KG1 (cell line): Measurements from ENCODE around the gene RAB28.
"Not testable (repeated sequence)": the region's sequence is repeated elsewhere in the genome, so short reads cannot be mapped to it uniquely, and the experiment has no call there.

Experiments used
- DNase-seq: peaks from one replicate; lab custom pipeline; 2025; lab: John Stamatoyannopoulos, UW

RAB28 gene

DNA sequence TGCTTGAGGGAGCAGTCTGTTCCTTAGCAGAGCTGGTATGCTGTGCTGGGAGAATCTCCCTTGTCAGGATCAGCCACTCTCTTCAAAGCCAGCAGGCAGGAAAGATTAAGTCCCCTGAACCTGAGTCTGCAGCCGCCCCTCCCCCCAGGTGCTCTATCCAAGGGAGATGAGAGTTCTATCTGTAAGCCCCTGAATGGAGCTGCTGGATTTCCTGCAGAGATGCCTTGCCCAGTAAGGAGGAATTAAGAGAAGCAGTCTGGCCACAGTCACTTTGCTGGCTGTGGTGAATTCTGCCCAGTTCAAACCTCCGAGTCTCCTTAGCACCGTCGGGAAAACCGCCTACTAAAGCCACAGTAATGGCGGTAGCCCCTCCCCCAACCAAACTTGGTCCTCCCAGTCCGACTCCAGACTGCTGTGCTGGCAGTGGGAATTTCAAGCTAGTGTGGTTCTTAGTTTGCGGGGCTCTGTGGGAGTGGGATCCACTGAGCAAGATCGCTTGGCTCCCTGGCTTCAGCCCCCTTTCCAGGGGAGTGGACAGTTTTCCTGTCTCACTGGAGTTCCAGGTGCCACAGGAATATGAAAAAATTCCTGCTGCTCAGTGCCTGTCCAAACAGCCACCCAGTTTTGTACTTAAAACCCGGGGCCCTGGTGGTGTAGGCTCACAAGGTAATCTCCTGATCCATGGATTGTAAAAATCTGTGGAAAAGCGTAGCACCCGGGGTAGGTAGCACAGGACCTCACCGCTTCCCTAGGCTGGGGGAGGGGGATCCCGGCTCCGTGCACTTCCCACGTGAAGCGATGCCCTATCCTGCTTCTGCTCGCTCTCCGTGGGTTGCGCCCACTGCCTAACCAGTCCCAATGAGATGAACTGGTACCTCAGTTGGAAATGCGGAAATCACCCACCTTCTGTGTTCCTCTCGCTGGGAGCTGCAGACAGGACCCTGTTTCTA lies 38.0 kb downstream of the RAB28 start:
- DNase-seq: no peak

- no peak for DNase-seq
These were observed 42.6 kb downstream of the RAB28 start for GRCh38 chr4:13441506-13441905.

GRCh38 chr4:13436962-13437361 lies 47.2 kb downstream of the RAB28 start:
- DNase-seq: no peak

DNA sequence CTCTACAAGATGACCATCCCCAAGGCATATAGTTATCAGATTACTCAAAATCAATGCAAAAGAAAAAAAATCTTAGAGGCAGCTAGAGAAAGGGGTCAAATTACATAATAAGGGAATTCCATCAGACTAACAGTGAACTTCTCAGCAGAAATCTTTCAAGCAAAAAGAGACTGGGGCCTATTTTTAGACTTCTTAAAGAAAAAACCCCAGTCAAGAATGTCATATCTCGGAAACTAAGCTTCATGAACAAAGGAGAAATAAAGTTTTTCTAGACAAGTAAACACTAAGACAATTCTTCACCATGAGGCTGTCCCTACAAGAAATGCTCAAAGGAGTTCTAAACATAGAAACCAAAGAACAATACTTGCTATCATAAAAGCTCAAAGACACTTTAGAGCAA lies 51.7 kb downstream of the RAB28 start:
- DNase-seq: no peak

DNA sequence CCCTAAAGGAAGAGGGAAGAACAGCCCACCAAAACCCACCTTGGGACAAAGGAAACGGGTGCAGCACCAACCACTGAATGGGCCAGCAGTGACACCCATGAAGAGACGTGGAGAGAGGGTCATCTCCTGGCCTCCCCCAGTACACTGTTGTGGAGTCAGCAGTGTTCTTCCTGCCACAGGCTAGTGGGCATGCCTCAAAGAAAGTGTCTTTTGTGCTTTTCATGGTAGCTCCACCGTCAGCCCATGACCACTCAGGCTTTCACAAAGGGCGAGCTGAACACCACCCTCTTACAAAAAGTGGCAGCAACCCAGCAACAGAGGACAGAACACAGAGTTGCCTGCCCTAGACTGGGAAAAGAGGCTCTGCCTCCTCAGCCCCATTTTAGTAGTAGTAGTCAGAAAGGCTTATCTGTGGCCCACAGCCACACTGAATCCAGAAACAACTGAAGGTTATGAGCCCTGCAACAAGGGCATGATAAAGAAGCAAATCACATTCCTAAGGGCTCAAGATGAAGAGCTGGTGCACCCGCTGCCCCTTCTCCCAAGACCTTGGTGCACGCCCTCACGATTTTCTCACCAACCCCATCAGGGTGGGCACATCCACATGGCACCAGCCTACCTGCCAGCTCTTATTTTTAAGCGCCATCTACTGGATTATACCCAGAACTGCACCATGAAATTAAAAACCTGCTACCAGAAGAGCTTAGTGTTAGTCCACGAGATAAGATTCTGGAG lies 53.1 kb downstream of the RAB28 start:
- DNase-seq: no peak

DNA sequence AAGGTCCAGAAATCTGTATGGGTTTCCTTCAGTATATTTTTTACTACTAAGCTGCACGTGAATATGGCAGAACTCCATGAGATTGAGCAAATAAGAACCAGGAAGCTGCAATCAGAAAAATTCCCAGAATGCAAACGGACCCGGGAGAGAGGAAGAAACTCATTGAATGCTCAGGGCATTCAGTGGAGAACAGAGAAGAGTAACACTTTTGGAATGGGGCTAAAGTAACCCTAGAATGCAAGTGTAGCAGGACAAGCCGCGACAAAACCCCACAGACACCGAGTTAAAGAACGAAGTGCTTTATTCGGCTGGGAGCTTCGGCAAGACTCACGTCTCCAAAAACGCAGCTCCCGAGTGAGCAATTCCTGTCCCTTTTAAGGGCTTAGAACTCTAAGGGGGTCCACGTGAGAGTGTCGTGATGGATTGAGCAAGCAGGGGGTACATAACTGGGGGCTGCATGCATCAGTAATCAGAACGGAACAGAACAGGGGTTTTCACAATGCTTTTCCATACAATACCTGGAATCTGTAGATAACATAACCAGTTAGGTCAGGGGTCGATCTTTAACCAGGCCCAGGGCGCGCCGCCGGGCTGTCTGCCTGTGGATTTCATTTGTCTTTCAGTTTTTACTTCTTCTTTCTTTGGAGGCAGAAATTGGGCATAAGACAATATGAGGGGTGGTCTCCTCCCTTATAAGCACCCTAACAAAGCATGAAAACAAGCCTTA lies 56.4 kb downstream of the RAB28 start:
- no peak for DNase-seq

DNA sequence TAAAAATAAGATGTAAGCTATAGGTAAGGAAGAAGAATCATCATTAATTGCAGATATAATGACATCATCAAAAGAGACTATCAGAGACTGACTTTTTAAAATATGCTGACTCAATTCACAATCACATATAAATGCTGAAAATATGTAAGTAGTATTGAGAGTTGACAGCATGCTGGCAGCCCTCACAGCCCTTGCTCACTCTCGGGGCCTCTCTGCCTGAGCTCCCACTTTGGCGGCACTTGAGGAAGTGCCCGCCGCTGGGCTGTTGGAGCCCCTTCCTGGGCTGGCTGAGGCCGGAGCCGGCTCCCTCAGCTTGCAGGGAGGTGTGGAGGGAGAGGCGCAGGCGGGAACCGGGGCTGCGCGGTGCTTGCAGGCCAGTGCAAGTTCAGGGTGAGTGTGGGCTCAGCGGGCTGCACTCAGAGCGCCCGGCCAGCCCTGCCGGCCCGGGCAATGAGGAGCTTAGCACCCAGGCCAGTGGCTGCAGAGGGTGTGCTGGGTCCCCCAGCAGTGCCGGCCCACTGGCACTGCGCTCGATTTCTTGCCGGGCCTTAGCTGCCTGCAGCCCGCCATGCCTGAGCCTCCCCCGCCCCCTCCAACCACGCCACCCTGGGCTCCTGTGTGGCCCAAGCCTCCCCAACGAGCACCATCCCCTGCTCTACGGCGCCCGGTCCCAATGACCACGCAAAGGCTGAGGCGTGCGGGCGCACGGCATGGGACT lies 68.9 kb downstream of the RAB28 start:
- no peak for DNase-seq

DNA sequence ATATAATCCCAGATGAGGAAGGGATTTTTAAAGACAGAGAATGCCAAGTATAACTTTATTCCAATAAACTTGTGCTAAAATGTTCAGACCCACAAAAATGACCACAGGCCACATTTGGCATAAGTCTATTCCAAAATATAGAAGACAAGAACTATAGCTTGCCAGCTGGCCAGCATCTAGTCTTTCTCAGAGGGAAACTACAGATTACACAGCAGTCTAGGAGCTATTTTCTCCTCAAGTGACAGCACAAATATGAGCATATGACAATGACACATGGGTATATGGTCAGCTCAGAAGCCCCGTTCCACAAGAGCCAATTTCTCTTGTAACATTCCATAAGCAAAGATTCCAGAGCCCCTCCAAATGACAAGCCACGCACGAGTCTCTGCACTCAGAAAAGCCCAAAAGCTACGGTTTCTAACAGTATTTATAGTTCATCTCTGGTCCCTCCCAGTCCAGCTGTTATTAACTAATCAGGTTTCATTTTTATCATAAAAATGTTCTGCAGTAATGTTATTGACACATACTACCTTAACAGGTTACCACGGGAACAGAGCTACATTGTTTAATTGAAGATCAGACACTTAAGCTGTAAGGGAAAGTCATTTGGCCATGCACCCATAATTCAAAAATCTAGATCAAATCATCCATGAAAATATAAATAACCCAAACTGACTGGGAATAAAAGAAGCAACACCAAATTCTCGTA lies 70.3 kb downstream of the RAB28 start:
- no peak for DNase-seq

DNA sequence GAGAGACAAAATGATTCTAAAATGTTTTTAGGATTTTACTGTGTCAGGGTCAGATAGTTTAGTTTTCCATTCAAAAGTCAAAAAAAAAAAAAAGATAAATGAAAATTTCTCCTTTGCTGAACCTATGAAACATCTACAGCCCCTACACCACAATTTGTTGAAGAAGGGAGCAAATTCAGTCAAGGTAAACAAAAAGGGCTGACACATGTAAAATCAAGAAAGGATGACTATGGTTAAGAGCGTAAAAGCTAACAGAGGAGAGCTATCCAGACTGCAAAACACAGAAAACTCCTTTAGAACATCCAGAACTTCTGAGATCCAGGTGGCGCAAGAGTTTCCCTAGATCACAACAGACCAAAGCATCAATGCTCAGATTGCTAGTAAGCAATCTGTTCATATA lies 72.2 kb downstream of the RAB28 start:
- DNase-seq: no peak

- no peak for DNase-seq
These were observed 74.8 kb downstream of the RAB28 start for GRCh38 chr4:13409324-13409723.

- DNase-seq: not testable (repeated sequence)
These were observed 78.0 kb downstream of the RAB28 start for GRCh38 chr4:13406156-13406555.

DNA sequence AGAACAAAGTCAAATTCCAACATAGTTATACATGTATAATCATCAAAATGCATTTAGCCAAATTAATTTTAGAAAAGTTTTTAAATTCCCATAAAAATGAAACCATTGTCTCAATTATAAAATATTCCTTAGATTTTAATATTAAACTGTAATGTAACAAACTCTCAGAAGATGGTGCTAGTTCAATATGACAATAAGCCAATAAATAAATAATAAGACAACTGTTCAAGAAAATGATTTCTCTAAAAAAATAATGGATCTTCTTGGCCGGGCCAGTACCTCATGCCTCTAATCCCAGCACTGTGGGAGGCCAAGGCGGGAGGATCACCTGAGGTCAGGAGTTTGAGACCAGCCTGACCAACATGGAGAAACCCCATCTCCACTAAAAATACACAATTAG lies 80.3 kb downstream of the RAB28 start:
- no peak for DNase-seq

GRCh38 chr4:13403326-13403725 lies 80.8 kb downstream of the RAB28 start:
- no peak for DNase-seq

- no peak for DNase-seq
These were observed 84.9 kb downstream of the RAB28 start for GRCh38 chr4:13399257-13399656.

- DNase-seq: no peak
These were observed 88.0 kb downstream of the RAB28 start for GRCh38 chr4:13396161-13396560.

GRCh38 chr4:13389901-13390300 lies 94.2 kb downstream of the RAB28 start:
- not testable (repeated sequence) for DNase-seq

GRCh38 chr4:13386405-13387107 lies 97.6 kb downstream of the RAB28 start:
- no peak for DNase-seq

GRCh38 chr4:13384055-13384454 lies 100.1 kb downstream of the RAB28 start:
- no peak for DNase-seq

DNA sequence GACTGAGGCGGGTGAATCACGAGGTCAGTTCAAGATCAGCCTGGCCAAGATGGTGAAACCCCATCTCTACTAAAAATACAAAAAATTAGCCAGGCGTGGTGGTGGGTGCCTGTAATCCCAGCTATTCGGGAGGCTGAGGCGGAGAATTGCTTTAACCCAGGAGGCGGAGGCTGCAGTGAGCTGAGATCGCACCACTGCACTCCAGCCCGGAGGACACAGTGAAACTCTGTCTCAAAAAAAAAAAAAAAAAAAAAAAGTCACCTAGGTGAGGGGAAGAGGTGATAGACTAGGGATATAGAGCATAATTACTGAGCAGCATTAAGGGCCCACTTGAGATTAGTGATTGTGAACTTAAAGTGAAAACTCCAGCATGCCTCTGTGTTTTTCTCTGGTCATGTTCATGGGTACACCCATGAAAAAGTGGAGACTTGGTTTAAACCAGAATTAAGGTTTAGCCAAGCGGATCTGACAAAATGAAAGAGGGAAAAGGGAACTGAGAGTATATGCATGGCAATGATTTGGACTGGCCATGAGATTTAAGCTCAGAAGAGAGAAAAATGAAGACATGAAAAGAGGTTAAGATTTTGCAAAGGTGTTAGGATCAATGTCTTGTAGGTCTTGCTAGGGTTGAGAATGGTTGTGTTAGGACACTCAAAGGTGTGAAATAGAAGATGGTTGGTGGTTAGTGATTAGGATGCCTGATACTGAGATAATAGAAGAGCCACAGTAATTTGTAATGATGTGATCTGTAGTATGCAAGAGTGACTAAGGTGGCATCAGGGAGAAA lies 105.0 kb downstream of the RAB28 start:
- no peak for DNase-seq

DNA sequence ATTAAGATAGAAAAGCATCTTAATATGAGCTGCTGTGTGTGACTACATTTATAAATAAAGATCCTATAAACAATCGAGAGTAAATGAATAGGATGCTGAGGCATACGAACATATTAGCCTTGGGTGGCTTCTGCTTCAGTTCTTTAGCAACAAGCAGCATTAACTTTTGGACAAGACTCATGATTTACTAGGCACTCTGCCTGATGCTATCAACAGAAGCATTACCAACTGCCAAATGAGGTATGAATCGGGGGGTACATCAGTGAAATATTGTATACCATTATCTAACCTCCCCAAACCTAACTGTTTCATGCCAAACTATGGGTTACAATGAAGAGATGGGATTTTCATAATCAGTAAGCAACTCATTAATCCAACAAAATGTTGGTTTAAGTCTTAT lies 113.1 kb downstream of the RAB28 start:
- no peak for DNase-seq
